ENCODE measurements around the gene MILR1. TPM values are rescaled to one million over a fixed set of nuclear protein-coding genes. Genes with fewer than 3 reads are reported as not detected.
A peak's percentile ranks its signal among the peaks of the same experiment; 100 is the strongest.

The MILR1 gene
- total RNA-seq, 1 donor from 2014 or later, result not detected

GRCh38 chr17:64402469-64402868 is 46.4 kb upstream of the MILR1 start:
- Mint-ChIP-seq H3K4me3 (no peak overlapping the region), H3K27ac (no peak overlapping the region), H3K27me3 (no peaks in the 10 kb centered on the region), H3K36me3 (no peaks in the 10 kb centered on the region), H3K4me1 (ENCODE audit: unreplicated experiment) (no peaks in the 10 kb centered on the region), H3K9me3 (no peaks in the 10 kb centered on the region)
- no peak for DNase-seq (ENCODE audit: extremely low spot score, unreplicated experiment)
- no peak for TF ChIP-seq CTCF (conservative IDR thresholded peaks at IDR 0.05)

- Mint-ChIP-seq H3K4me1 (ENCODE audit: unreplicated experiment) (no peaks in the 10 kb centered on the region), H3K27ac (no peak overlapping the region), H3K36me3 (no peaks in the 10 kb centered on the region), H3K27me3 (no peaks in the 10 kb centered on the region), H3K9me3 (no peaks in the 10 kb centered on the region), H3K4me3 (no peak overlapping the region)
- DNase-seq (ENCODE audit: extremely low spot score, unreplicated experiment), result no peak
- no peak for TF ChIP-seq CTCF (conservative IDR thresholded peaks at IDR 0.05)
Measured at GRCh38 chr17:64403881-64404460, 44.9 kb upstream of the MILR1 start.

- no peak for TF ChIP-seq CTCF (conservative IDR thresholded peaks at IDR 0.05)
- no peak for DNase-seq (ENCODE audit: extremely low spot score, unreplicated experiment)
Measured at GRCh38 chr17:64406321-64407200, 42.4 kb upstream of the MILR1 start.

GRCh38 chr17:64410750-64411490 is 38.0 kb upstream of the MILR1 start:
- Mint-ChIP-seq H3K4me3 (no peak overlapping the region), H3K4me1 (ENCODE audit: unreplicated experiment) (peaks cover 9% of the 10 kb centered on the region), H3K36me3 (no peaks in the 10 kb centered on the region), H3K27me3 (no peaks in the 10 kb centered on the region), H3K27ac (no peak overlapping the region), H3K9me3 (no peaks in the 10 kb centered on the region)
- DNase-seq (ENCODE audit: extremely low spot score, unreplicated experiment), result no peak
- no peak for TF ChIP-seq CTCF (conservative IDR thresholded peaks at IDR 0.05)

More at GRCh38 chr17:64406321-64407200, 42.4 kb upstream of the MILR1 start:
- Mint-ChIP-seq H3K4me1 (ENCODE audit: unreplicated experiment) (no peaks in the 10 kb centered on the region), H3K4me3 (no peak overlapping the region), H3K9me3 (no peaks in the 10 kb centered on the region), H3K27me3 (no peaks in the 10 kb centered on the region), H3K36me3 (no peaks in the 10 kb centered on the region), H3K27ac (no peak overlapping the region)

- Mint-ChIP-seq H3K4me3 (peak overlapping the region; percentile 82), H3K9me3 (no peaks in the 10 kb centered on the region), H3K36me3 (no peaks in the 10 kb centered on the region), H3K4me1 (ENCODE audit: unreplicated experiment) (peaks cover 9% of the 10 kb centered on the region), H3K27ac (peak overlapping the region; percentile 76), H3K27me3 (peaks cover 4% of the 10 kb centered on the region)
- DNase-seq (ENCODE audit: extremely low spot score, unreplicated experiment), result no peak
- no peak for TF ChIP-seq CTCF (conservative IDR thresholded peaks at IDR 0.05)
Measured at GRCh38 chr17:64411999-64412771, 36.7 kb upstream of the MILR1 start.
